ENCODE results near the gene RBM17.

DNA sequence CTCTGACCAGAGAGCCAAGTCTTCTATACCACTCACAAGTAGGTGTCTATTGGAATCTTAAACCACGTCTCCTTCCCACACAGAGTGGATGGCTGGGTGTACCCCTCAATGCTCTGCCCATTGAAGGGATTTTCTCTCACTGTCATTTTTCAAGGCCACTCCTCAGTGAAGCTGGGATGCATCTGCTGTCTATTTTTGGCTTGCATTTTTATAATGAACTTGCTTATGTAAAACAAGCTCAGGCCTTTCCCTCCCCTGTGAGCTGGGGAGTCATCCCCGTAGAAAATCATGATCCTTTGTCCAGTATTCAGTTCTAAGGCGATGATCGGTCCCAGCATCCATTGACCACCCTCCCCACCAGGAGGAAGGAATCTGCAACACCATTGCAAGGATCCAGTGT lies 9.8 kb upstream of the RBM17 start:
- TF ChIP-seq, protein P1, sequence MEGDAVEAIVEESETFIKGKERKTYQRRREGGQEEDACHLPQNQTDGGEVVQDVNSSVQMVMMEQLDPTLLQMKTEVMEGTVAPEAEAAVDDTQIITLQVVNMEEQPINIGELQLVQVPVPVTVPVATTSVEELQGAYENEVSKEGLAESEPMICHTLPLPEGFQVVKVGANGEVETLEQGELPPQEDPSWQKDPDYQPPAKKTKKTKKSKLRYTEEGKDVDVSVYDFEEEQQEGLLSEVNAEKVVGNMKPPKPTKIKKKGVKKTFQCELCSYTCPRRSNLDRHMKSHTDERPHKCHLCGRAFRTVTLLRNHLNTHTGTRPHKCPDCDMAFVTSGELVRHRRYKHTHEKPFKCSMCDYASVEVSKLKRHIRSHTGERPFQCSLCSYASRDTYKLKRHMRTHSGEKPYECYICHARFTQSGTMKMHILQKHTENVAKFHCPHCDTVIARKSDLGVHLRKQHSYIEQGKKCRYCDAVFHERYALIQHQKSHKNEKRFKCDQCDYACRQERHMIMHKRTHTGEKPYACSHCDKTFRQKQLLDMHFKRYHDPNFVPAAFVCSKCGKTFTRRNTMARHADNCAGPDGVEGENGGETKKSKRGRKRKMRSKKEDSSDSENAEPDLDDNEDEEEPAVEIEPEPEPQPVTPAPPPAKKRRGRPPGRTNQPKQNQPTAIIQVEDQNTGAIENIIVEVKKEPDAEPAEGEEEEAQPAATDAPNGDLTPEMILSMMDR (conservative IDR thresholded peaks at IDR 0.05; ENCODE audit: low read depth, low read length): no peak
- TF ChIP-seq RFX5 (IDR thresholded peaks at IDR 0.05; ENCODE audit: low read depth, low read length) (no peak), SMC3 (IDR thresholded peaks at IDR 0.05; ENCODE audit: low read depth, low read length) (no peak), MXI1 (IDR thresholded peaks at IDR 0.05; ENCODE audit: borderline replicate concordance, low read depth, low read length) (no peak), RAD21 (IDR thresholded peaks at IDR 0.05; ENCODE audit: low read length) (no peak), CHD1 (IDR thresholded peaks at IDR 0.05; ENCODE audit: low read depth, low read length) (no peak), MAFK (IDR thresholded peaks at IDR 0.05; ENCODE audit: low read depth, low read length) (no peak), CEBPB (IDR thresholded peaks at IDR 0.05; ENCODE audit: low read depth, low read length) (no peak), POLR2A (IDR thresholded peaks at IDR 0.05; ENCODE audit: low read depth, low read length) (no peak)
- TF ChIP-seq, protein P2, sequence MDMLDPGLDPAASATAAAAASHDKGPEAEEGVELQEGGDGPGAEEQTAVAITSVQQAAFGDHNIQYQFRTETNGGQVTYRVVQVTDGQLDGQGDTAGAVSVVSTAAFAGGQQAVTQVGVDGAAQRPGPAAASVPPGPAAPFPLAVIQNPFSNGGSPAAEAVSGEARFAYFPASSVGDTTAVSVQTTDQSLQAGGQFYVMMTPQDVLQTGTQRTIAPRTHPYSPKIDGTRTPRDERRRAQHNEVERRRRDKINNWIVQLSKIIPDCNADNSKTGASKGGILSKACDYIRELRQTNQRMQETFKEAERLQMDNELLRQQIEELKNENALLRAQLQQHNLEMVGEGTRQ (IDR thresholded peaks at IDR 0.05; ENCODE audit: low read depth, low read length): no peak

Data from IMR-90 (cell line).